SK-N-SH (cell line): ENCODE data around the gene SERPINB13.

Source experiments
- CTCF ChIP-seq: fragments of 200-600 bp; sonication (generic); IDR thresholded peaks from 2 replicates; pipeline ENCODE4 v1.6.1; 2017; ENCODE audit warnings: antibody characterized with exemption, mild to moderate bottlenecking, moderate library complexity
- EP300 ChIP-seq, 2 experiments: IDR thresholded peaks; 2 replicates each; pipeline versions ENCODE4 v1.4.0 to v1.6.1; 2012; ENCODE audit warnings: borderline replicate concordance in 1 of 2, low read depth in 1 of 2, low read length in 1 of 2
- NRF1 ChIP-seq: IDR thresholded peaks from 2 replicates; pipeline ENCODE4 v1.6.1; 2012; ENCODE audit warnings: low read depth, mild to moderate bottlenecking, low read length
- POLR2AphosphoS5 ChIP-seq: IDR thresholded peaks from 2 replicates; pipeline ENCODE4 v1.6.1; 2012; ENCODE audit warnings: low read depth, low read length
- RXRA ChIP-seq: IDR thresholded peaks from 2 replicates; pipeline ENCODE4 v1.4.0; 2012; ENCODE audit warnings: low read depth, mild to moderate bottlenecking, borderline replicate concordance
- SIN3A ChIP-seq: IDR thresholded peaks from 2 replicates; pipeline ENCODE4 v1.6.1; 2012; ENCODE audit warnings: low read depth, mild to moderate bottlenecking, low read length, moderate library complexity, borderline replicate concordance
- YY1 ChIP-seq: IDR thresholded peaks from 2 replicates; pipeline ENCODE4 v1.4.0; 2012; ENCODE audit warnings: low read depth, mild to moderate bottlenecking
- TF ChIP-seq, protein P1 (sequence below): IDR thresholded peaks from 2 replicates; pipeline ENCODE4 v1.4.0; 2012; ENCODE audit warnings: low read depth

DNA sequence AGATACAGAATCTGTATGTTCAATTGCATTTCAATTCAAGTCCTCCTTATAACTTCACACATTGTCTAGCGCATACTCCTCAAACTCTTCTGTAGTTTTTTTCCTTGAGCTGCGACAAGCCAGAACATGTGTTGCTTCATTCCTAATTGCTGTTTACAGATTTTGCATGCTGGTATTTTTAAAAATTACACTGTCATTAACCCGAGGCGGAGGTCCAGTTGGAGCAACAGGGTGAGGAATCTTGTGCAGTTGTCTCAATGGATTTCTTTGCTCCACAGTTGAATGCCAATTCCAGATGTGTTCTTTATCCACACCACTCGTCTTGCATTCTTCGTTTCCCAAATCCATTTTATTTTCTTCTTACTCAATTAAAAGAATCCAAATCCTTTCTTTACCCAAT lies 16.4 kb upstream of the SERPINB13 start:
- TF ChIP-seq NRF1 (no peak), RXRA (no peak), CTCF (no peak), YY1 (no peak), POLR2AphosphoS5 (no peak), EP300 (IDR thresholded peaks at IDR 0.05; ENCODE audit: borderline replicate concordance in 1 of 2, low read depth in 1 of 2, low read length in 1 of 2) (no peak), SIN3A (no peak)
- TF ChIP-seq, protein P1, sequence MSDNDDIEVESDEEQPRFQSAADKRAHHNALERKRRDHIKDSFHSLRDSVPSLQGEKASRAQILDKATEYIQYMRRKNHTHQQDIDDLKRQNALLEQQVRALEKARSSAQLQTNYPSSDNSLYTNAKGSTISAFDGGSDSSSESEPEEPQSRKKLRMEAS = no peak
